Measurements from ENCODE around the gene CSTF3.

CSTF3 gene

GRCh38 chr11:33194455-33194854 lies 33.2 kb upstream of the CSTF3 start:
- H2AK5ac ChIP-seq (ENCODE audit: low read length), result no peak overlapping the region
- H3K27ac ChIP-seq (ENCODE audit: low read depth, low read length), result no peak overlapping the region
- H3K4me2 ChIP-seq (ENCODE audit: low read length), result no peak overlapping the region
- H2BK15ac ChIP-seq (replicated peaks; ENCODE audit: low read depth), result no peak overlapping the region
- no peaks in the 10 kb centered on the region for H3K4me1 ChIP-seq (ENCODE audit: control insufficient read depth, low read depth, low read length)
- no peaks in the 10 kb centered on the region for H3K79me1 ChIP-seq (ENCODE audit: low read length)
- no peak overlapping the region for H3K23ac ChIP-seq (ENCODE audit: low read length)
- H3K4ac ChIP-seq (ENCODE audit: low read depth, low read length), result no peak overlapping the region
- no peak overlapping the region for H2BK120ac ChIP-seq (ENCODE audit: low read depth, low read length)
- WGBS (ENCODE audit: extremely low coverage, insufficient coverage, low lambda C conversion rate), result no CpG with 5 or more reads among the region's 4 CpGs
- no peak overlapping the region for H3K18ac ChIP-seq (ENCODE audit: low read length)
- H4K5ac ChIP-seq (ENCODE audit: low read length), result no peak overlapping the region
- no peaks in the 10 kb centered on the region for H3K36me3 ChIP-seq (ENCODE audit: control insufficient read depth, insufficient read depth, low read length)
- DNase-seq, result no peak
- H4K8ac ChIP-seq (ENCODE audit: low read depth, low read length), result no peak overlapping the region
- H3K4me3 ChIP-seq (ENCODE audit: low read length), result no peak overlapping the region
- no peak overlapping the region for H2BK5ac ChIP-seq (ENCODE audit: low read length)
- H3K27me3 ChIP-seq (ENCODE audit: insufficient read depth, low read length, poor library complexity), result no peaks in the 10 kb centered on the region
- no peak overlapping the region for H3K56ac ChIP-seq (ENCODE audit: low read length)
- no peaks in the 10 kb centered on the region for H3K79me2 ChIP-seq (ENCODE audit: control insufficient read depth, insufficient read depth, low read length)
- no peak overlapping the region for H3K9ac ChIP-seq (ENCODE audit: low read length)

GRCh38 chr11:33191467-33191866 lies 30.2 kb upstream of the CSTF3 start:
- H2BK15ac ChIP-seq (replicated peaks; ENCODE audit: low read depth), result no peak overlapping the region

DNA sequence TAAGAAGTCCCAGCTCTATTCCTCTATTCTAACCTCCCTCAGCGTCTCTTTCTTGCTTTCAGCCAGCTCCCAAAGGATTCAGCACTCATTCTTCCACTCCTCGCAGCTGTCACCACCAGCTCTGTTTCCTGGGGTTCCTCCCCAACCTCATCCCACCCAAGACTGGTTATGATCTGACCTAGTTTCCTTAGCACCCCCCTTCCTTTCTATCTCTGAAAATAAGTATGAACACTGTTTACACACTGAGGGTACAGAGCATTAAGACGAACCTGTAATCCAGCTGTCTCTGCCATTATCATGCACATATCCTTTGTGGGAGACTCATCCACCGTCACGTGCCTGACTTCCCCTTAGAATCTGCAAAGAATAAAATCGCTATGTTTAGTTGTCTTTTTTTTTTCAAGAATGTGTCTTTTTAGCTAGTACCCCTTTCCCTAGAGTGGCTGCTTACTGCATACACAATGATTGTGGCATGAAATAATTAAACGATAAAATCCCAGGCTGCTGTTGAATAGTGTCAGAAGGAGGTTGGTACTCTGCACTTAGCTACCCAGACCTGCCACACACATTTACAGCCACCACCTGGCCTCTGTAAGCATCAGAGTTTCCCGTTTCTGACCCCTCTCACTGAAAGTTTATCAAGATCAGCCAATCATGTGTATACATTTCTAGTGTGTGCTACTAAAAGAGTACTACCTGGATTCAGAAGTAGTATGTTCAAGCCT lies 26.9 kb upstream of the CSTF3 start:
- no peak overlapping the region for H2AK5ac ChIP-seq (ENCODE audit: low read length)
- WGBS (ENCODE audit: extremely low coverage, insufficient coverage, low lambda C conversion rate), result no CpG with 5 or more reads among the region's 8 CpGs
- H3K4ac ChIP-seq (ENCODE audit: low read depth, low read length), result no peak overlapping the region
- no peak overlapping the region for H3K56ac ChIP-seq (ENCODE audit: low read length)
- no peak overlapping the region for H3K18ac ChIP-seq (ENCODE audit: low read length)
- H4K8ac ChIP-seq (ENCODE audit: low read depth, low read length), result no peak overlapping the region
- no peak overlapping the region for H2BK120ac ChIP-seq (ENCODE audit: low read depth, low read length)
- no peak overlapping the region for H2BK5ac ChIP-seq (ENCODE audit: low read length)
- H2BK15ac ChIP-seq (replicated peaks; ENCODE audit: low read depth), result no peak overlapping the region
- no peak overlapping the region for H3K4me3 ChIP-seq (ENCODE audit: low read length)
- no peak for DNase-seq
- H3K79me2 ChIP-seq (ENCODE audit: control insufficient read depth, insufficient read depth, low read length), result no peaks in the 10 kb centered on the region
- H4K5ac ChIP-seq (ENCODE audit: low read length), result no peak overlapping the region
- no peak overlapping the region for H3K23ac ChIP-seq (ENCODE audit: low read length)
- no peaks in the 10 kb centered on the region for H3K27me3 ChIP-seq (ENCODE audit: insufficient read depth, low read length, poor library complexity)
- H3K4me2 ChIP-seq (ENCODE audit: low read length), result no peak overlapping the region
- H3K9ac ChIP-seq (ENCODE audit: low read length), result no peak overlapping the region
- no peak overlapping the region for H3K27ac ChIP-seq (ENCODE audit: low read depth, low read length)
- no peaks in the 10 kb centered on the region for H3K4me1 ChIP-seq (ENCODE audit: control insufficient read depth, low read depth, low read length)
- no peaks in the 10 kb centered on the region for H3K79me1 ChIP-seq (ENCODE audit: low read length)
- H3K36me3 ChIP-seq (ENCODE audit: control insufficient read depth, insufficient read depth, low read length), result no peaks in the 10 kb centered on the region

More at GRCh38 chr11:33191467-33191866, 30.2 kb upstream of the CSTF3 start:
- no peak overlapping the region for H2BK120ac ChIP-seq (ENCODE audit: low read depth, low read length)
- no peak overlapping the region for H3K4me3 ChIP-seq (ENCODE audit: low read length)
- H3K4me1 ChIP-seq (ENCODE audit: control insufficient read depth, low read depth, low read length), result no peaks in the 10 kb centered on the region
- H3K4ac ChIP-seq (ENCODE audit: low read depth, low read length), result no peak overlapping the region
- no peak overlapping the region for H4K5ac ChIP-seq (ENCODE audit: low read length)
- no peak overlapping the region for H4K8ac ChIP-seq (ENCODE audit: low read depth, low read length)
- H2BK5ac ChIP-seq (ENCODE audit: low read length), result no peak overlapping the region
- no peak overlapping the region for H3K4me2 ChIP-seq (ENCODE audit: low read length)
- no peak overlapping the region for H3K27ac ChIP-seq (ENCODE audit: low read depth, low read length)
- no peaks in the 10 kb centered on the region for H3K36me3 ChIP-seq (ENCODE audit: control insufficient read depth, insufficient read depth, low read length)
- H3K18ac ChIP-seq (ENCODE audit: low read length), result no peak overlapping the region
- no peaks in the 10 kb centered on the region for H3K79me2 ChIP-seq (ENCODE audit: control insufficient read depth, insufficient read depth, low read length)
- no peak overlapping the region for H2AK5ac ChIP-seq (ENCODE audit: low read length)
- H3K23ac ChIP-seq (ENCODE audit: low read length), result no peak overlapping the region
- H3K79me1 ChIP-seq (ENCODE audit: low read length), result no peaks in the 10 kb centered on the region
- no peaks in the 10 kb centered on the region for H3K27me3 ChIP-seq (ENCODE audit: insufficient read depth, low read length, poor library complexity)
- no peak overlapping the region for H3K56ac ChIP-seq (ENCODE audit: low read length)
- DNase-seq, result no peak
- no peak overlapping the region for H3K9ac ChIP-seq (ENCODE audit: low read length)

- Histone ChIP-seq H3K56ac (ENCODE audit: low read length) (no peak overlapping the region), H2BK5ac (ENCODE audit: low read length) (no peak overlapping the region), H2AK5ac (ENCODE audit: low read length) (no peak overlapping the region), H3K27ac (ENCODE audit: low read depth, low read length) (no peak overlapping the region), H3K79me2 (ENCODE audit: control insufficient read depth, insufficient read depth, low read length) (no peaks in the 10 kb centered on the region), H4K5ac (ENCODE audit: low read length) (no peak overlapping the region), H2BK15ac (replicated peaks; ENCODE audit: low read depth) (no peak overlapping the region), H2BK120ac (ENCODE audit: low read depth, low read length) (no peak overlapping the region), H3K27me3 (ENCODE audit: insufficient read depth, low read length, poor library complexity) (no peaks in the 10 kb centered on the region), H4K8ac (ENCODE audit: low read depth, low read length) (no peak overlapping the region), H3K36me3 (ENCODE audit: control insufficient read depth, insufficient read depth, low read length) (no peaks in the 10 kb centered on the region), H3K4ac (ENCODE audit: low read depth, low read length) (no peak overlapping the region), H3K9ac (ENCODE audit: low read length) (no peak overlapping the region), H3K79me1 (ENCODE audit: low read length) (no peaks in the 10 kb centered on the region), H3K18ac (ENCODE audit: low read length) (no peak overlapping the region), H3K4me1 (ENCODE audit: control insufficient read depth, low read depth, low read length) (no peaks in the 10 kb centered on the region), H3K23ac (ENCODE audit: low read length) (no peak overlapping the region), H3K4me3 (ENCODE audit: low read length) (no peak overlapping the region), H3K4me2 (ENCODE audit: low read length) (no peak overlapping the region)
- DNase-seq, result no peak
- no CpG with 5 or more reads among the region's 1 CpG for WGBS (ENCODE audit: extremely low coverage, insufficient coverage, low lambda C conversion rate)
Observed at GRCh38 chr11:33185756-33186155, 24.5 kb upstream of the CSTF3 start.

DNA sequence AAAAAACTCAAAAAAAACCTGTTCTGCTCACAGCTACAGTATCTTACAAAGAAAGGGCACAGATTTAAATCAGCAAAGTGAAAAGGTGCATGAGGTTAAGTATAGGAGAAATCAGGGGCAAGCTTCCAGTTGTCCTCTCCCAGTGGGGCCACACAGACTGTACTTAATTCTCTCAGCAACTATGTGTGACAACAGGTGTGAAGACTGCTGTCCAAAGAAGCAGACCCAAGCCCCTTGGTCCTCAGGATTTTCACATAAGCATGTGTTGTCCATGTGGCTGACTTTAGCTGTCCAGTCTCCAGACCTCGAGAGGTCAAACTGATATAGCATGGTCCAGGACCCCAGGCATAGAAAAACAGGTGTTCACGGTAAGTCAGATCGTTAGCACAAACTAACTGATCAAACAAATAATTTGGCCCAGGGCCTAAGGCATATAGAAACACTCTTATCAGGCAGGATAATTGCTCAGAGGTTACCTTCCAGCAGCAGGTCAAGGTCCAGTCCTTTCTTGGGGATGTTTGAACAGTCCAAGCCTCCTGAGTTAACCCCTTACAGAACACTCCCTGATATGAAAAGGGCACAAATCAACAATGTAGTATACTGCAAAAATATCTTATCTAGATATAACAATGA lies 21.1 kb upstream of the CSTF3 start:
- no peak overlapping the region for H2BK5ac ChIP-seq (ENCODE audit: low read length)
- H3K4ac ChIP-seq (ENCODE audit: low read depth, low read length), result no peak overlapping the region
- no peak overlapping the region for H4K8ac ChIP-seq (ENCODE audit: low read depth, low read length)
- no peak overlapping the region for H2AK5ac ChIP-seq (ENCODE audit: low read length)
- no peak overlapping the region for H2BK15ac ChIP-seq (replicated peaks; ENCODE audit: low read depth)
- no peaks in the 10 kb centered on the region for H3K27me3 ChIP-seq (ENCODE audit: insufficient read depth, low read length, poor library complexity)
- WGBS (ENCODE audit: extremely low coverage, insufficient coverage, low lambda C conversion rate), result no CpG with 5 or more reads among the region's 3 CpGs
- H3K4me3 ChIP-seq (ENCODE audit: low read length), result no peak overlapping the region
- no peaks in the 10 kb centered on the region for H3K79me1 ChIP-seq (ENCODE audit: low read length)
- no peak overlapping the region for H3K18ac ChIP-seq (ENCODE audit: low read length)
- H2BK120ac ChIP-seq (ENCODE audit: low read depth, low read length), result no peak overlapping the region
- no peak overlapping the region for H3K9ac ChIP-seq (ENCODE audit: low read length)
- H4K5ac ChIP-seq (ENCODE audit: low read length), result no peak overlapping the region
- no peak overlapping the region for H3K23ac ChIP-seq (ENCODE audit: low read length)
- no peak for DNase-seq
- H3K4me2 ChIP-seq (ENCODE audit: low read length), result no peak overlapping the region
- H3K79me2 ChIP-seq (ENCODE audit: control insufficient read depth, insufficient read depth, low read length), result no peaks in the 10 kb centered on the region
- peaks cover 4% of the 10 kb centered on the region for H3K4me1 ChIP-seq (ENCODE audit: control insufficient read depth, low read depth, low read length)
- no peaks in the 10 kb centered on the region for H3K36me3 ChIP-seq (ENCODE audit: control insufficient read depth, insufficient read depth, low read length)
- no peak overlapping the region for H3K27ac ChIP-seq (ENCODE audit: low read depth, low read length)
- no peak overlapping the region for H3K56ac ChIP-seq (ENCODE audit: low read length)
